Measurements from ENCODE around the gene ZNF595.
"Not testable (repeated sequence)": the region's sequence is repeated elsewhere in the genome, so short reads cannot be mapped to it uniquely, and the experiment has no call there.

Gene ZNF595

DNA sequence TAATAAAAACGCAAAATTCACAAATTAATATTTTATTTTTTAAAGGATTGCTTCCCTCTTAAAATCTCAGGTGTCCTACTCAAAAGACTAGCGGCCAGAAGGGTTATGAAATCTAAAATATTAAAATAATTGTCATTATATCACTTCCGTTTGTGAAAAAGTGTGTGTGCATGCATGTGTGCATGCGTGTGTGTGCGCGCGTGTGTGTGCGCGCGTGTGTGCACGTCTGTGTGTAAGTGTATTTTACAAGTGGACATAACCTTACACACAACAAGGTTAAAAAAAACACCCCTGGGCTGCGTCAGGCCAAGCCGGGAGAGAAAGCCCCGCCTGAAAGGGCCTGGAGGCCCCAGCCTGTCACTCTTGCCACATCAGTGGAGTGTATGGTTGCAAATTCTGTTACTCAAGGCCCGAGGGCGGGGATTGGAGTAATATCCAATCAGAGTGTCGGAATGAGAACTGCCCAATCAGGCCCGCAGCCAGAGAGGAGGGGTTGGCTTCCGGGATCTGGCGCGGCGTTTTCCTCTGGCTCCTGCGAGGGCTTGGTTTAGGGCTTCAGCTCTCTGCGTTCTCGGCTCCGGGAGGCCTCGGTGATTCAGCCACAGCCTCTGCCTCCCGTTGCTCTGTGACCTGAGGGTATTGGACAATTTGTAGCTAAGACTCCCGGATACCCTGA is at the start of gene ZNF595:
TSS of gene ZNF595 (plus strand) at position 518 of the 676 bp plus-strand sequence. CDS start 168 bp downstream, outside the sequence.
- peak; percentile 37 for DNase-seq

DNA sequence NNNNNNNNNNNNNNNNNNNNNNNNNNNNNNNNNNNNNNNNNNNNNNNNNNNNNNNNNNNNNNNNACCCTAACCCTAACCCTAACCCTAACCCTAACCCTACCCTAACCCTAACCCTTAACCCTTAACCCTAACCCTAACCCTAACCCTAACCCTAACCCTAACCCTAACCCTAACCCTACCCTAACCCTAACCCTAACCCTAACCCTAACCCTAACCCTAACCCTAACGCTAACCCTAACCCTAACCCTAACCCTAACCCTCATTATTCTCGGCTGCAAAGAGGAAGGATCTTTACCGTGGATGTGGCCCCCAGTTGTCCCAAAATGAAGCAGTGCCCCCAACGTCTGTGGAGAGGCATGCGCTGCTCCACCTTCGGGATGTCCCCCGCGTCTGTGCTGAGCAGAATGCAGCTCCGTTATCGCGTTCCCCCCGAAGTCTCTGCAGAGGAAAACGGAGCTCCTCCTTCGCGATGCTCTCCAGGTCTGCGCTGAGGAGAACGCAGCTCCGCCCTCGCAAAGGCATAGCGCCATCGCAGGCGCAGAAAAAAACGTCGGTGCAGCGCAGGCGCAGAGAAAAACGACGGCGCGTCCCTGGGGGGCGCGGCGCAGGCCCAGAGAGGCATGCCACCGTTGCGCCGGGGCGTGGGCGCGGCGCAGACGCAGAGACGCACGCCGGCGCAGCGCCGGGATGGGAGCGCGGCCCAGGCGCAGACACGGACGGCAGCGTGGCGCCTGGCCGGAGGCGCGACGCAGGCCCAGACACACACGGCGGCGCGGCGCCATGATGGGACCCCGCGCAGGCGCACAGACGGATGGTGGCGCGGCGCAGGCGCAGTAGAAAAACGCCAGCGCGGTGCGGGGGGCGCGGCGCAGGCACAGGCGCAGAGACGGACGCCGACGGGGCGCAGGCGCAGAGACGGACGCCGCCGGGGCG is 42.9 kb upstream of the ZNF595 start:
- not testable (repeated sequence) for DNase-seq

DNA sequence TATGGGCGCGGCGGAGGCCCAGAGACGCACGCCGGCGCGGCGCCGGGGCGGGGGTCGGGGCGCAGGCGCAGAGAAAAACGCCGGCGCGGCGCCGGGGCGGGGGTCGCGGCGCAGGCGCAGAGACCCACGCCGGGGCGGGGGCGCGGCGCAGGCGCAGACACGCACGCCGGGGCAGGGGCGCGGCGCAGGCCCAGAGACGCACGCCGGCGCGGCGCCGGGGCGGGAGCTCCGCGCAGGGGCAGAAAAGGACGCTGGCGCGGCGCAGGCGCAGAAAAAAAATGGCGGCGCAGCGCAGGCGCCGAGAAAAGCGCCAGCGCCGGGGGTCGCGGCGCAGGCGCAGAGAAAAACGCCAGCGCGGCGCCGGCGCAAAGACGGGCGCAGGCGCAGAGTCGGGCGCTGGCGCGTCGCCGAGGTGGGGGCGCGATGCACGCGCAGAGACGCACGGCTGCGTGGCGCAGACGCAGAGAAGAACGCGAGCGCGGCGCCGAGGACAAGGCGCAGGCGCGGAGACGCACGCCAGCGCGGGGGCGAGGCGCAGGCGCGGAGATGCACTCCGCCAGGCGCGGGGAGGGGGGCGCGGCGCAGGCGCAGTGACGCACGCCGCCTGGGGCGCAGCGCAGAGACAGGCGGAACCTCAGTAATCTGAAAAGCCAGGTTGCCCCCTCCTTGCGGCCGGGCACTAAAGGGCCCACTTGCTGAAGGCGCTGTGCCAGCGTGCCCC is 41.9 kb upstream of the ZNF595 start:
- not testable (repeated sequence) for DNase-seq

DNA sequence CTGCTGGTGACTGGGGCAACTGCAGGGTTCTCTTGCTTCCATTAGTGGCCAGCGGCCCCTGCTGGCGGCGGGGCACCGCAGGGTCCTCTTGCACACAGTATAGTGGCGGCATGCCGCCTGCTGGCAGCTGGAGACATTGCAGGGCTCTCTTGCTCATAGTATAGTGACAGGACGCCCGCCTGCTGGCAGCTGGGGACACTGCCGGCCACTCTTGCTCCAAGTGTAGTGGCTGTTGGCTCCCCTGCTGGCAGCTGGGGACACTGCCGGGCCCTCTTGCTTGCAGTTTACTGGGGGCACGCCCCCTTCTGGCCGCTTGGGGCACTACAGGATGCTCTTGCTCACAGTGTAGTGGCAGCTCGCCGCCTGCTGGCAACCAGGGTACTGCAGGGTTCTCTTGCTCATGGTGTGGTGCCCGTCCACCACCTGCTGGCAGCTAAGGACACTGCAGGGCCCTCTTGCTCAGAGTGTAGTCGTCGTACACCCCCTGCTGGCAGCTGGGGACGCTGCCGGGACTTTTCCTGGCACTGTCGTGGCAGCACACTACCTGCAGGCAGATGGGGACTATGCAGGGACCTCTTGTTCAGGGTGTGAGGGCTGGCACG is 41.2 kb upstream of the ZNF595 start:
- DNase-seq, result not testable (repeated sequence)

DNA sequence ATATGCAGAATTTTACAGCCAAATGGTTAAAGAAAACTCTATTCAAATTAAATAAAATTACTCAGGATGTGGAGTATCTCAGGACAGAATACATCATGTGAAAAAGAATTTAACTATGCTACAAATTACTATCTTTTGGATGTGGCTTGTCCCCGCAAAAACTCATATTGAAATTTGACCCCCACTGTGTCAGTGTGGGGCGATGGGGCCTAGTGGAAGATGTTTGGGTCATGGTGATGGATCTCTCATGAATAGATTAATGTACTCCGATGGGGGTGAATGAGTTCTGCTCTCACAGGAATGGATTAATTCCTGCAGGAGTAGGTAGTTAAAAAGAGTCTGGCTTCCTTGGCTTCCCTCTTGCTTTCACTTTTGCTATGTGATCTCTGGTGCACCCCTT is 35.0 kb upstream of the ZNF595 start:
- DNase-seq, result not testable (repeated sequence)

DNA sequence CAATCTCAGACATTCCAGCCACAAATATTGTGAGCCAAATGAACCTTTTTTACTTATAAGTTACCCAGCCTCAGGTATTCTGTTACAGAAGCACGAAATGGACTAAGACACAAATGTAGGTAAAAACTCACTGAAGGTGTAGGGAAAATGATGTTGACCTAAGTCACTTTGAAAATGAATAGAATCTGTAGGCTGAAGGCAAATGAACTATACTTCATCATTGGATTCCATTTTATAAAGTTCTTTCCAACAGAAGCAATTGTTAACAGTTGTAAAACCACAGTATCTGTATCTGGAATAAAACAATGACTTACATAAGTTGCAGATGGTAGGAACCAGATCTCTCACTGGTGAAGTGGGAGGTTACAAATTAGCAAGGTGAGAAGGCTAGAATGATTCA is 34.5 kb upstream of the ZNF595 start:
- DNase-seq, result not testable (repeated sequence)

DNA sequence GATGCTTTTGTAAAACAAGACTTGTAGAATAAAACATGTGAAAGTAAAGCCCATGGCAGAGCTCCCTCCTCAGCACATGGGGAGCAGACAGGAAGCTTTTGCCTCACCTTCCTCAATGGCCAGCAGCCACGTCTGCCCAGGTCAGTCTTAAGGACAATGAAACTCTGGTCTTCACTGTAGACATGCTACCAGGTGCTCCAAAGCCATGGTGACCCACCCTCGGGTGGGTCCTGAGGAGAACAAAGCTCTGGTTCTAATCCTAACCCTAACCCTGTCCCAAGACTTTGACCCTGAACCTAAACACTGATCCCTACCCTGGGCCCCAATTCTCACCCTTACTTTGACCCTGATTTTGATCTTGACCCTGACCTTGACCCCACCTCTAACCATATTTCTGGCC is 30.2 kb upstream of the ZNF595 start:
- not testable (repeated sequence) for DNase-seq

DNA sequence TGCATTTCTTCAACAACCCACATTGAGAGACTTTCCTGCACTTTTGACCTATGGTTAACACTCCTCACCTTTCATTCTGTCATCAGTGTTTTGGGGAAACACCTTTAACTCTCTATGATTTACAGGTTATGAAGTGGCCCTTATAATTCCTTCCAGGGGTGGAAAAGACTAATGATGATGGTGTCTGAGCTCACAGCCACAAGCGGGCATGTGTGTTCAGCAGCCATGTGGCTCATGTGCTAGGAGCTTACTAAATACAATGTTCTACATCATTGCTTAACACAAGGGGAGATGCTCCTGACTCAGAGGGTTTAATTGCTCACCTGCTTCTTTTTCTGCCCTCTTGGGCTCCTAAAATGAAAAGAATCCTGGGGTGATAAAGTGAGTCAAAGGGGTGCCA is 28.8 kb upstream of the ZNF595 start:
- not testable (repeated sequence) for DNase-seq

DNA sequence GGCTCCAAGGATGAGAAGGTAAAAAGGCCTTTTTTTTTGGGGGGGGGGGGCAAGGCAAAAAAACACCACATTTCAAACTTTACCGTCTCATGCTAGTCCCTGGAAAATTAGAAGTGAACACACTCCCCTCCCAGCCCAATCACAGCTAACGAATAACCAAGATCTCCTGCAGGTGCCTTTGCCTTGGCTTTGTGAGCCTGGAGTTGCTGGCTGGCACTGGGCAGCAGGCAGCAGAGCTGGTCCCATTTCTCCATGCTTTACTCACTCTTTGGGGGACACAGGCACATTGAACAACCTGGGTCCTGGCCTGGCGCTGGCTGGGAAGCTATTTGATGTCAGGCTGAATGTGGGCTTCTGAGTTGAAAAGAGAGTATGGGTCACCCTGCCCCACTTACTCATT is 25.6 kb upstream of the ZNF595 start:
- DNase-seq, result not testable (repeated sequence)

DNA sequence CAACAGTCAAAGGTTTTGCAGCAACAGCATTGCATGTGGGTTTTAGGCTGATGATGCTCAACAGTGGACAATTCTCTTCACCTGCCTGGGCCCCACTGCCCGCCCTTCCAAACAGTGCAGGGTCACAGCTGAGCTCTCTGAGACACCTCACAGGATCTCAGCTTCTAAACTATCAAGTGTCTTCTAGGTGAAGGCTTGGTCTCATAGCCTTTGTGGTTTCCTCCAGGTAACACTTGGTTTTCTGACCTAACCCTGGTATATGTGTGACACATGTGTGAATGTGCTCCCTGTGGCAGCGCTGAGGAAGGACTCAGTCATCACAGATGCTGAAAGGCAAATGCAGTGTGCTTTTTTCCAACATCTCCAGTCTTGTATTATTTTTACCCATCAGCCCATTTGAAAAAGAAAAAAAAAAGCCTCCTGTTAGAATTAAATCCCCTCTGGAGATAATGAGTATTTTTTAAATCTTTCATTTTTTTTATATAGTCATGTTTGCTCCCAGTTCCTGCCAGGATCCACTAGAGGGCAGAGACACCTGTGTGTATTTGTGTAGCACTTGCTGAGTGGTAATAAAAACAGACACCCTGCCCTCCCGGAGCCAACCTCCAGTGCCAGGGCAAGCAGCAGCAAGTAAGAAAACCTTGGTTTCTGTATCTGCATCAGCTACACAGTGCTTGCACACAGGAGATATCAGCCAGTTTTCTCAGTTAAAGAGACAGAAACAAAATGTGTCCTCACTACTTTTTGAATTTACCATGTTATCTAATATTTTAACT is 24.2 kb upstream of the ZNF595 start:
- peak; percentile 51 for DNase-seq

DNA sequence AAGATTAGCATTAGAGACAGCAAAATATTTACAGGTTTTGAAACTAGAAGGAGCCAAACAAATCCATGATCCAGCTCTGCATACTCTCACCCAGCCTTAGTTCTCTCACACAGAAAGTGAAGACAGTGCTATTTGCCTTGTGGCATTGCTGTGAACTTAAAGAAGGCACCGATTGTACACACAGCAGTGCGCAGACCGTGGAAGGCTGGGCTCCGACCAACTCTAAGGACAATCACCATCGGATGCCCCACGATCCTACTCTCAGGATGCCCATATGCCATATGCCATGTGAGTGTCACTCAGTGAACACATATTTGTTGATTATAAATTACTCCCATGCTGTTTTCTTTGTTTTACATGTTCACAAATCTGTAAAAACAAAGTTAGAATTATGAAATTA is 19.8 kb upstream of the ZNF595 start:
- DNase-seq, result not testable (repeated sequence)

DNA sequence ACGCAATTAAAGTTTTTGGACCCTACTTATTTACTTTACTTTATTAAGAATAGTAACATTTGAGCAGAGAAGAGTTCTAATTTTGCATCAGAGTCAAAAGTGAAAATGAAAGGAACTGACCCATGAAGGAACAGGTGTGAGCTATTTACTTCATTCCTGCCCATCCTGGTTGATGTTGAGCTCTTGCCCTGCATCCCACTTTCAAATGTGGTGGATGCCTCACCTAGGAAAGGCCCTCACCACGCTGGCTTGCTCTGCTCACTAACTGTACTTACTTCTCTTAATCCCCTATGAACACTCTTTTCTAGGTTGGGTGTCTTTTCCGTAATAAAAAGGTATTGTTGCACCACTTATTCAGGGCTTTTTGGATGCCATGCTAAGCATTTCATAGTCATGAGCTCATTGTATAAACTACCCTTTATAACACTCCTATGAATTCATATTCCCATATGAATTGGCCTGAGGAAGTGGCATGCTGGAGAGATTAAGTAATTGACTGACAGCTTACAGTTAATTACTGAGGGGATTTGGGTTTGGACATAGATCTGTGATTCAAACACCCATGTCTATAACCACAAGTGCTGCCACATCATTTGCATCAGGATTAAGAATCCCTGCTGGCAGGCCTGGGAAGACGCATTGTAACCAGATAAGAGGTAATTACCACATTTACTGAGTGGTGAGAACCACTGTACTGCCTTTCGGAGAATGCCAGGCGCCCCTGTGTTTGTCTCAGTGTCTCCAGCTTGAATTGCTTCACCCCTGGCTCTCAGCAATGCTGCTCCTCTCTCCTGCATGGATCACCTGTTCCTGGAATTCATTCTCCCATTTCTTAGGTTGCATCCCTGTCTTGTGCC is 16.3 kb upstream of the ZNF595 start:
- DNase-seq, result not testable (repeated sequence)

DNA sequence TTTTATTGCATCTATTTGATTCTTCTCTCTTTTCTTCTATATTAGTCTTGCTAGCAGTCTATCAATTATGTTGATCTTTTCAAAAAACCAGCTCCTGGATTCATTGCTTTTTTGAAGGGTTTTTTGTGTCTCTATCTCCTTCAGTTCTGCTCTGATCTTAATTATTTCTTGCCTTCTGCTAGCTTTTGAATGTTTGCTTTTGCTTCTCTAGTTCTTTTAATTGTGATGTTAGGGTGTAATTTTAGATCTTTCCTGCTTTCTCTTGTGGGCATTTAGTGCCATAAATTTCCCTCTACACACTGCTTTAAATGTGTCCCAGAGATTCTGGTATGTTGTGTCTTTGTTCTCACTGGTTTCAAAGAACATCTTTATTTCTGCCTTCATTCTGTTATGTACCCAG is 14.9 kb upstream of the ZNF595 start:
- DNase-seq, result not testable (repeated sequence)

DNA sequence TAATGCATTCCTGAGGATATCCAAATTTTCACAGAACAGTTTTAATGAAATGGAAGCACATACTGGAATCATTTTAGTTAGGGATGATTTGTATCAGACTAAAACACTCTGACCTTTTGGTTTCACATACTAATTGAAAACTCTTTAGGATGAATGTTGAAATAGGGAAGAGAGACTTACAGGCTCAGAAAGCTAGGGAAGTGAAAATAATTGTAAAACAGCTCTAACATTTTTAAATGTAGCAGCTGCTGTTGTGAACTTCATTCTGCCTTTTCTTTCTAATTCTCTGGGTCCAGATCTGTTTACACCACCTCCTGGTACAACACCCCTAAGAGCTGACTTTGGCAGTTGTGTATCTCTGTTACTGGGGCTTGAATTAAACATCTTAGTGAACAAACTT is 9.7 kb upstream of the ZNF595 start:
- not testable (repeated sequence) for DNase-seq

DNA sequence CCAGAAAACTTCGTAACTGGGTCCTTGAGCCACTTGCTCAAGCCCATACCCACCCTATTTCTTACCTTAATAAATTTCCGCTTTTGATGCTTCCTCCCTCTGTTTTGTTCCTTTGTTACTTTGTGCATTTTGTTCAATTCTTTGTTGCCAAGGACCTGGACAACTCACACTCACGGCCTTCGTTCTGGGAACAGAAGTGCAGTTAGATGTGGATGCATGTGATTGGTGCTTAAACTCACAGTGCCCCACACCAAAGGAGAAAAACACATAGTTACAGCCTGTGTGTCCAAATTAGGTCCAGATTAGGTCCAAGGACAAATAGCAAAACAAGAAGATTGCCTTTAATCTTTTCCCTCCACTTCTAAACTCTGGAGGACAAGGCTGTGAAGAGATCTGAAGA is 1.9 kb upstream of the ZNF595 start:
- DNase-seq, result not testable (repeated sequence)

DNA sequence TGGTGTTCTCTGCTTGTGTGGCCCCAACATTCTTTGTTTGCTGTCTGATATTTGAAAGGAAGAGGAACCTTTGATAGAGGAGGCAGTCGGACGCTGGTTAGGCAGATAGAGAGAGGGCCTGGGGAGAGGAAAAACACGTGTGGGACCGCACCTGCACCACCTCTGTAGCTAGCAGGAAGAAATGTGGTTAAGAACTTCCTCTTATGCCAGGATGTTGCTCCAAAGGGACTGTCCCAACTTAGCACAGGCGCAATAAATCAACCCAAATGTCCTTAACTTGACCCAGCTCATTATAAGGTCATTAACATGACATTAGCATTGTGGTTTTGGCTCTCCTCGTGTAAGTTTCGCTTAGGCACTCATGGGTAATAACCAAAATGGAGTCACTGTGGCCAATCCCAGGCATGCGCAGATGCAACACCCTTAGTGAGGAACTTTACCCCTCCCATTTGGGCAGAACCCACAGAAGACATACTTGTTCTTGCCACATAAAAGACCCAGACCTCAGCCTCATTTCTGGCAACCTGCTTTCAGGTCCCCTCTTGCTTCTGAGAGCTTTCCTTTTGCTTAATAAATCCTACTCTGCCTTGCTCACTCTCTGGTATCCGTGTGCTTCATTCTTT is 1.4 kb upstream of the ZNF595 start:
- peak; percentile 61 for DNase-seq

DNA sequence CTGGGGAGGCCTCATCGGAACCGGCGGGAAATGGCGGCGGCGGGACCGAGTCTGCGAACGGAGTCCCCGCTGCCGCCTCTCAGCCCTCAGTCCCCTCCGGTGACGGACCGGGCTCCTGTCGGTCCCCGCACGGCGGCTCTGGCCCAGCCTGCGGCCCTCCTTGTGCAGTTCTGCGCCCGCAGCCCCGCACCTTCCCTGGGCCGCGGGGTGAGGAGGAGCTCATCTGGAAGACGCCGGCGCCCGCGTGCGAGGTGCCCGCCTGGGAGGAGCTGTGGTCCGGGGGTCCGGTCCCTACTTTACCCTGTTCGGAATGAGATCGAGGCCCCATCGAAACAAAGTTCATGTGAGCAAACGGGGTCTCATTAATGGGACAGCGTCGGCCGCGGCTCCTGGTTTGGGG is 400 bp downstream of the ZNF595 start:
- not testable (repeated sequence) for DNase-seq

DNA sequence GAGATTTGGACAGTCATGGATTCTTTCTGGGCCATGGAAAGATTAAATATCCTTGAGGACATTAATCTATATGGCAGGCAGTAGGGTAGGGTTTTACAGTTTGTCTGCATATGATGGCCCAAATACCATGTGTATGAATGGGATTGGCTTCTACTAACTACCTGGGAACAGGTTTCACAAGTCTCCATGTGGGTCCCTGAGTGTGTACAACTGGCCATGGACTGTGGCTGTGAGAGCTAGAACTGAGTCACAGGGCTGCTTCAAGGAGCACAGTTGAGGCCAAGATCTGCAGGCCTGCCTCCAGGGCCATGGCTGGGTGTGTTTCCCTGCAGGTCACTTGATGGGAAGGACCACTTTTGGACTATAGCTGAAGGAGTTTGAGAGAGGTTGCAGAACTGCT is 11.6 kb downstream of the ZNF595 start:
- DNase-seq, result not testable (repeated sequence)

DNA sequence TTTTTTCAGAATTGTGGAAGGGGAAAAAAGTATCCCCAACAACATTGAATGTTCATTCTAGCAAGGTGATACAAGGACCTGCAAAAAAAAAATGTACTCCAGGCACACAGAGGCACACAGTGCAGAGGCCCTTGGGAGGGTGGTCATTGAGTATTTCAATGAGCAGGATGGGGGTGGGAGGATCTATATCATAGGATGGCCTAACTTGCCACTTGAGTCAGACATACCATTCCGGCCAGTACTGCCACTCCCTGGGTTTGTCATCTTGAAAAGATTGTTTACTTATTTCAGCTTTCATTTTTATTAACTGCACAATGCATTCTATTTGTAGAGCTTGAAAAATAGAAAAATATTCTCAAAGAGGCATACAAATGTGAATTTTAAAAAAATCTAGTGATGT is 18.7 kb downstream of the ZNF595 start:
- no peak for DNase-seq

DNA sequence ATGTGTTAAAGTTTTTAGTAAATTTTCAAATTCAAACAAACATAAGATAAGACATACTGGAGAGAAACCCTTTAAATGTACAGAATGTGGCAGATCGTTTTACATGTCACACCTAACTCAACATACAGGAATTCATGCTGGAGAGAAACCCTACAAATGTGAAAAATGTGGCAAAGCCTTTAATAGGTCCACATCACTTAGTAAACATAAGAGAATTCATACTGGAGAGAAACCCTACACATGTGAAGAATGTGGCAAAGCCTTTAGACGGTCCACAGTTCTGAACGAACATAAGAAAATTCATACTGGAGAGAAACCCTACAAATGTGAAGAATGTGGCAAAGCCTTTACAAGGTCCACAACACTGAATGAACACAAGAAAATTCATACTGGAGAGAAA is 32.8 kb downstream of the ZNF595 start:
- no peak for DNase-seq
